GM19372 (cell line): ENCODE measurements around the gene RYK.

Experiments used
- ATAC-seq: cut with Tn5 transposase; IDR thresholded peaks from one replicate; pipeline ENCODE4 v1.9.1; 2021; ENCODE audit warnings: mild to moderate bottlenecking, low read depth, moderate library complexity; ENCODE audit not compliant: unreplicated experiment

The RYK gene

GRCh38 chr3:134161898-134162615 lies 88.6 kb downstream of the RYK start:
- no peak for ATAC-seq

DNA sequence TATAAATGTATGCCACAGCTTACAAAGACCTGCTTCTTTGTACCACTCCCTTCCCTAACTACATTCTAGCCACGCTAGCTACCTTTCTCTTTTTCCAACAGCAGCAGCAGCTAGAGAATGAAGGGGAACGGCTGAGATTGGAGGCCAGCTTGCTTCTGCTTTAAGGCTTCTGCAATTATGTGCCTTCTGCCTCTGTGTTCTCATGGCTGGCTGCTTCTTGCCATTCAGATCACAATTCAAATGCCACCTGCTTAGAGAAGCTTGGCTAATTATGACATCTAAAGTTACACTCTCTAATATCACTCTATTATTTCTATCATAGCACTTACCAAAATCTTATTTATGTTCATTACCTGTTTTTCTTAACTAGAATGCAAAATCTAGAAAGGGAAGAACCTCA lies 95.2 kb downstream of the RYK start:
- ATAC-seq, result no peak

GRCh38 chr3:134153761-134154160 lies 96.9 kb downstream of the RYK start:
- no peak for ATAC-seq

DNA sequence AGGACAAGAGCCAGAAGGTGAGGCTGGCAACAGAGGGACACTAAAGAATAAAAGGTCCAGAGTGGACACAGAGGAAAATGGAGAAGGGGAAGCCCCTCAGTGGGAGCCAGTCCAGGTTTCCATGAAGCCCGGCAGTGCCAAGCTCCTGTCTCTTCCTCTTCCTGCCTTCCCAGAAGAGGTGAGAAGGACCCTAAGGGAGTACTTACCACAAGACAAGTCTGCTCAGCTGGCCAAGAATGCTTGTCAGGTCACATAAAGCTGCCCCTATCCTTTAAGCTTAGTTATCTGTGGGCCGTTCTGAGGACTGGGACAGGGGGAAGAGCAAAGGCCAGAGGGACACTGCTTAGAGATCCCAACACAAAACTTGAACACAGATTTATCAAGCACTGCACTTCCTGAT lies 100.2 kb downstream of the RYK start:
- ATAC-seq, result no peak

- ATAC-seq, result no peak
These were observed 101.4 kb downstream of the RYK start for GRCh38 chr3:134149286-134149685.

- no peak for ATAC-seq
These were observed 102.1 kb downstream of the RYK start for GRCh38 chr3:134148534-134148933.

- ATAC-seq, result no peak
These were observed 103.2 kb downstream of the RYK start for GRCh38 chr3:134147411-134147810.

- ATAC-seq, result no peak
These were observed 104.0 kb downstream of the RYK start for GRCh38 chr3:134146666-134147065.

DNA sequence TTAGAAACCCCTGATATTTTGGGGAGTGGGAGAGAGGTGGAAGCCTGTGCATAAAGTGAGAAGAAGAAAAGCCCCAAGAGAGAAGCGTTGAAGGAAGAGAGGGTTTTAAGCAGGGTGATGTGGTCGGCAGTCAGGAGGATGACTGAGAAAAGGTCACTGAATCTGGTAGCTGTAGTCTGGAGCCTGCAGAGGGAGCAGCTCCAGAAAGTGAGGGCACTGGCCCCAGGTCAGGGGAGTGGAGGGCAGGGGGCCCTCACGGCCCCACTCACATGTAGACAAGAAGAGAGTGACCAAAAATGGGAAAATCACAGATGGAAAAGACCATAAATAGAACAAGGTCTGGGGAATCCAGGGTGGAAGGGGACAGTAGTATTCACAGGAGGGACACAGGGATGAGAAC lies 105.5 kb downstream of the RYK start:
- ATAC-seq, result no peak

DNA sequence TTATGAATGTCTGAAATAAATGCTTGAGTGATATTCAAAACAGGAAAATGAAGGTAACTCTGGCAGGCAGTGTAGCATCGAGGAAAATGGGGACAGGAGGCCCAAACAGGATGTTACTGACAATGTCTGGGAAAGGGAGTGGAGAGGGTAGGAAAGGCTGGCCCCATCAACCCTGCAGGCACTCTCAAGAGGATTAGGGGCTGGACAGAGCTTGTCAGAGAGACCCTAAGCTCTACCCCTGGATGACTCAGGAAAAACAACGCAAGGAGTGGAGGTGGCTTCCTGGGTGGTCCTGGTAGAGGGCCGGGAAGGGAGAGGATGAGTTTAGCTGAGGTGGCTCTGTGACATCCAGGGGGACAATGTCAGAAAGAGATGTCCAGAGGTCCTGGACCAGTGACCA lies 106.0 kb downstream of the RYK start:
- ATAC-seq, result no peak

DNA sequence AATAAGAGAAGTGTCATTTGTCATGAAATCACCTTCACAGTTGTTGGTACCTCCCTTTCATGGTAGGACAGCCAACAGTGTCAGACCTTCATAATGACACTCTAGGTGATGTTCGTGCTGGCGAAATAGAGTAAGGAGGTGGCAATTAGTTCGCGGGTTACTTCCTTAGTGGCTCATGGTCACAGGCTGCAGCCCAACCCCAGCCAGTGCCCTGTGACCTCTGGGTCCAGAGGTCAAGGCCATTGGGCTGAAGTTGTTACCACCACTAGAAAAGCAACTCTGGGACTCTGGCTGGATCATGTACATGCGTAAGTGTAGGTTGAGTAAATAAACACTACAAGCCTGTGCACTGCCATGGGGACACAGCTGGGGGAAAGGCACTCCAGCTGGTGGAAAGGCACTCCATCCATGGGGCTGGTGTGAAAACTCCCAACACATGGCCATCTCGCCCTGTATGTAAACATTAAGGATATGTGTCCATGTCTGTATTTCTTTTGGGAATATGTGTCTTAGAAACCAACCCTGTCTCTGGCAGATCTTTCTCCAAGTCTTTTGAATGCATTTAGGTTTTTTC lies 106.7 kb downstream of the RYK start:
- ATAC-seq, result no peak

DNA sequence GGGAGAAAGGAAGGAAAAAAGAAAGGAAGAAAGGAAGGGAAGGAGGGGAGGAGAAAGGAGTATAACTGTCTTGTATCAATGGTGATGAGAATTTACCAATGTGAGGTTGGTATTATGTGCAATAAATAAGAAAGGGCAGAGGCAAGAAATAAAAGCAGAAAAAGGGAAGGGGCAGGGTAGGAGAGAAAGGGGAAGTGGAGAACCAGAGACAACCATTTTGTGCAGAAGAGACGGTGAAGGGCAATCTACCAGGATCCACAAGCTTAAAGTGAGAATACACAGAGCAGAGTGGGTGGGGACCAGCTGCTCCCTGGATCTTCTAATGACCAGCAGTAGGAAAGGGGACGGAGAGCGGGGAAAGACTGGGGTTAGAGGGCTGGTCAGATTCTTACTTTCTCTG lies 114.1 kb downstream of the RYK start:
- no peak for ATAC-seq

GRCh38 chr3:134134698-134135415 lies 115.8 kb downstream of the RYK start:
- no peak for ATAC-seq

- ATAC-seq, result no peak
These were observed 116.4 kb downstream of the RYK start for GRCh38 chr3:134134240-134134639.

DNA sequence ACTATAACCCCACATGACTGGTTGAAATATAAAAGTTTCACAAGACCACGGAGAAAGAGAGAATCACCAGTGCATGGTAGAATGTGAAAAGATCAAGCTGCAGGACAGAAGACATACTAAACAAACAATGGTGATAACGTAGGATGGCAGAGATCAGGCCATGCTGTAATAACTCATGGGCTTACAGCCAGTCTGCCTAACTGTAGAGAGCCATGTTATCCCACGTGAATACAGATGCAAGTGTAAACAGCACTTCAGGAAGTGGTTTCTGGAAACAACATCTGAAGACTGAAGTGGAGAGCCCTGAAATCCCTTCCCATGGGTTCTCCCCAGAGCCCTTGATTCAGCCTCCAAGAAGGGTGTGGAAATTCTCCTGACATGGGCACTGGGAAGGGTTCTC lies 117.7 kb downstream of the RYK start:
- ATAC-seq, result no peak

DNA sequence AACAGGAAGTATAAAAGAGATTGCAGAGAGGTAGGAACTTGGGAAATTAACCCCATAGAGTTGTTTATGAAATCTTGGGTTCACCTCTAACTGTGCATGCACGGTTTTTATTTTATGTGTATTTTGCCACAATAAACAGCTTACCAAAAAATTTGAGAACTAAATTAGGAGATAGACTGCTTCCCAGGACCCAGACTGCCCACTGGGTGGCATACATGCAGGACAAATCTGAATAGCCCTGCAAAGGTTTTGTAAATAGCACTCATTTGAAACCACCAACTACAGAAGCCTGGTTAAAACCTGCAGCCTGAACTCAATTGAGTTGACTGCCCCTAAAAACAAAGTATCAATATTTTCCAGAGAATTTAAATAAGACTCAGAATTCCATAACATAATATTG lies 124.5 kb downstream of the RYK start:
- no peak for ATAC-seq

GRCh38 chr3:134114726-134115125 lies 135.9 kb downstream of the RYK start:
- ATAC-seq, result no peak

GRCh38 chr3:134111616-134112015 lies 139.0 kb downstream of the RYK start:
- ATAC-seq, result no peak

- ATAC-seq, result no peak
These were observed 139.7 kb downstream of the RYK start for GRCh38 chr3:134110963-134111362.
